ENCODE measurements around the gene ANTXR1.

The ANTXR1 gene

GRCh38 chr2:68975844-68976243, 37.1 kb upstream of the ANTXR1 start:
- FAIRE-seq (no peak), DNase-seq (ENCODE audit: insufficient read length, low spot score) (no peak)
- no peak for TF ChIP-seq TAF1 (IDR thresholded peaks at IDR 0.05; ENCODE audit: low read depth, low read length)

GRCh38 chr2:68977453-68977852, 35.5 kb upstream of the ANTXR1 start:
- TF ChIP-seq PAX5 (IDR thresholded peaks at IDR 0.05; ENCODE audit: insufficient read depth, low read length, severe bottlenecking) (no peak), POLR2AphosphoS5 (IDR thresholded peaks at IDR 0.05; ENCODE audit: low read depth, low read length) (no peak), POLR2A (IDR thresholded peaks at IDR 0.05; ENCODE audit: low read depth, low read length) (no peak), TAF1 (IDR thresholded peaks at IDR 0.05; ENCODE audit: low read depth, low read length) (no peak), SPI1 (IDR thresholded peaks at IDR 0.05; ENCODE audit: low read depth, low read length) (no peak), POU2F2 (IDR thresholded peaks at IDR 0.05; ENCODE audit: low read depth, low read length) (no peak)
- no peak for FAIRE-seq
- DNase-seq (ENCODE audit: insufficient read length, low spot score) = no peak

- DNase-seq (ENCODE audit: insufficient read length, low spot score) (no peak), FAIRE-seq (no peak)
- TF ChIP-seq SPI1 (IDR thresholded peaks at IDR 0.05; ENCODE audit: low read depth, low read length) (no peak), POLR2AphosphoS5 (IDR thresholded peaks at IDR 0.05; ENCODE audit: low read depth, low read length) (no peak), POU2F2 (IDR thresholded peaks at IDR 0.05; ENCODE audit: low read depth, low read length) (no peak), POLR2A (IDR thresholded peaks at IDR 0.05; ENCODE audit: low read depth, low read length) (no peak), PAX5 (IDR thresholded peaks at IDR 0.05; ENCODE audit: insufficient read depth, low read length, severe bottlenecking) (no peak), TAF1 (IDR thresholded peaks at IDR 0.05; ENCODE audit: low read depth, low read length) (no peak)
Observed at GRCh38 chr2:68978098-68978497, 34.9 kb upstream of the ANTXR1 start.

- DNase-seq (ENCODE audit: insufficient read length, low spot score) (no peak), FAIRE-seq (no peak)
- TF ChIP-seq POU2F2 (IDR thresholded peaks at IDR 0.05; ENCODE audit: low read depth, low read length) (no peak), POLR2AphosphoS5 (IDR thresholded peaks at IDR 0.05; ENCODE audit: low read depth, low read length) (no peak), SPI1 (IDR thresholded peaks at IDR 0.05; ENCODE audit: low read depth, low read length) (no peak), POLR2A (IDR thresholded peaks at IDR 0.05; ENCODE audit: low read depth, low read length) (no peak), TAF1 (IDR thresholded peaks at IDR 0.05; ENCODE audit: low read depth, low read length) (no peak), PAX5 (IDR thresholded peaks at IDR 0.05; ENCODE audit: insufficient read depth, low read length, severe bottlenecking) (no peak)
Observed at GRCh38 chr2:68980956-68981355, 32.0 kb upstream of the ANTXR1 start.

- FAIRE-seq = no peak
Observed at GRCh38 chr2:68987021-68987503, 25.9 kb upstream of the ANTXR1 start.

GRCh38 chr2:68989035-68989434, 23.9 kb upstream of the ANTXR1 start:
- DNase-seq (ENCODE audit: insufficient read length, low spot score) = no peak
- no peak for FAIRE-seq
- TF ChIP-seq POU2F2 (IDR thresholded peaks at IDR 0.05; ENCODE audit: low read depth, low read length) = no peak
- no peak for TF ChIP-seq POLR2A (IDR thresholded peaks at IDR 0.05; ENCODE audit: low read depth, low read length)
- TF ChIP-seq SPI1 (IDR thresholded peaks at IDR 0.05; ENCODE audit: low read depth, low read length) = no peak
- no peak for TF ChIP-seq PAX5 (IDR thresholded peaks at IDR 0.05; ENCODE audit: insufficient read depth, low read length, severe bottlenecking)
- no peak for TF ChIP-seq POLR2AphosphoS5 (IDR thresholded peaks at IDR 0.05; ENCODE audit: low read depth, low read length)
- no peak for TF ChIP-seq TAF1 (IDR thresholded peaks at IDR 0.05; ENCODE audit: low read depth, low read length)

More at GRCh38 chr2:68987021-68987503, 25.9 kb upstream of the ANTXR1 start:
- TF ChIP-seq SPI1 (IDR thresholded peaks at IDR 0.05; ENCODE audit: low read depth, low read length) (no peak), POLR2AphosphoS5 (IDR thresholded peaks at IDR 0.05; ENCODE audit: low read depth, low read length) (no peak), POU2F2 (IDR thresholded peaks at IDR 0.05; ENCODE audit: low read depth, low read length) (no peak), PAX5 (IDR thresholded peaks at IDR 0.05; ENCODE audit: insufficient read depth, low read length, severe bottlenecking) (no peak), POLR2A (IDR thresholded peaks at IDR 0.05; ENCODE audit: low read depth, low read length) (no peak), TAF1 (IDR thresholded peaks at IDR 0.05; ENCODE audit: low read depth, low read length) (no peak)
- DNase-seq (ENCODE audit: insufficient read length, low spot score) = no peak

- no peak for DNase-seq (ENCODE audit: insufficient read length, low spot score)
- TF ChIP-seq PAX5 (IDR thresholded peaks at IDR 0.05; ENCODE audit: insufficient read depth, low read length, severe bottlenecking) = no peak
- no peak for TF ChIP-seq POU2F2 (IDR thresholded peaks at IDR 0.05; ENCODE audit: low read depth, low read length)
- TF ChIP-seq TAF1 (IDR thresholded peaks at IDR 0.05; ENCODE audit: low read depth, low read length) = no peak
- no peak for TF ChIP-seq POLR2AphosphoS5 (IDR thresholded peaks at IDR 0.05; ENCODE audit: low read depth, low read length)
- no peak for TF ChIP-seq SPI1 (IDR thresholded peaks at IDR 0.05; ENCODE audit: low read depth, low read length)
- TF ChIP-seq POLR2A (IDR thresholded peaks at IDR 0.05; ENCODE audit: low read depth, low read length) = no peak
- FAIRE-seq = no peak
Observed at GRCh38 chr2:68992341-68992740, 20.6 kb upstream of the ANTXR1 start.

- DNase-seq (ENCODE audit: insufficient read length, low spot score) = no peak
- FAIRE-seq = no peak
- TF ChIP-seq POLR2AphosphoS5 (IDR thresholded peaks at IDR 0.05; ENCODE audit: low read depth, low read length) (no peak), POU2F2 (IDR thresholded peaks at IDR 0.05; ENCODE audit: low read depth, low read length) (no peak), POLR2A (IDR thresholded peaks at IDR 0.05; ENCODE audit: low read depth, low read length) (no peak), PAX5 (IDR thresholded peaks at IDR 0.05; ENCODE audit: insufficient read depth, low read length, severe bottlenecking) (no peak), TAF1 (IDR thresholded peaks at IDR 0.05; ENCODE audit: low read depth, low read length) (no peak), SPI1 (IDR thresholded peaks at IDR 0.05; ENCODE audit: low read depth, low read length) (no peak)
Observed at GRCh38 chr2:68992933-68993332, 20.0 kb upstream of the ANTXR1 start.

- FAIRE-seq = no peak
- DNase-seq (ENCODE audit: insufficient read length, low spot score) = no peak
- TF ChIP-seq SPI1 (IDR thresholded peaks at IDR 0.05; ENCODE audit: low read depth, low read length) = no peak
- TF ChIP-seq POLR2AphosphoS5 (IDR thresholded peaks at IDR 0.05; ENCODE audit: low read depth, low read length) = no peak
- TF ChIP-seq POLR2A (IDR thresholded peaks at IDR 0.05; ENCODE audit: low read depth, low read length) = no peak
Observed at GRCh38 chr2:68993660-68994059, 19.3 kb upstream of the ANTXR1 start.

- TF ChIP-seq POU2F2 (IDR thresholded peaks at IDR 0.05; ENCODE audit: low read depth, low read length) (no peak), POLR2AphosphoS5 (IDR thresholded peaks at IDR 0.05; ENCODE audit: low read depth, low read length) (no peak), TAF1 (IDR thresholded peaks at IDR 0.05; ENCODE audit: low read depth, low read length) (no peak), SPI1 (IDR thresholded peaks at IDR 0.05; ENCODE audit: low read depth, low read length) (no peak), POLR2A (IDR thresholded peaks at IDR 0.05; ENCODE audit: low read depth, low read length) (no peak), PAX5 (IDR thresholded peaks at IDR 0.05; ENCODE audit: insufficient read depth, low read length, severe bottlenecking) (no peak)
- FAIRE-seq (no peak), DNase-seq (ENCODE audit: insufficient read length, low spot score) (no peak)
Observed at GRCh38 chr2:68994864-68995263, 18.1 kb upstream of the ANTXR1 start.
